ENCODE measurements around the gene CSNK1A1L.

Gene CSNK1A1L

GRCh38 chr13:37091835-37092234, 13.6 kb downstream of the CSNK1A1L start:
- Histone ChIP-seq H3K27ac (no peak overlapping the region), H3K4me1 (peaks cover 0 to 10% (median 0%) of the 10 kb centered on the region in 10 experiments; a peak in 3 of 20 replicates), H3K9me3 (replicated peaks in 1 of 11) (no peaks in the 10 kb centered on the region), H3K36me3 (no peaks in the 10 kb centered on the region), H3K27me3 (no peaks in the 10 kb centered on the region), H3K4me3 (no peak overlapping the region), H4K20me1 (no peaks in the 10 kb centered on the region), H3K9ac (no peak overlapping the region), H3K4me2 (no peak overlapping the region)
- TF ChIP-seq Cebpa-rat (IDR thresholded peaks at IDR 0.05) = no peak

- H4K20me1 ChIP-seq = no peaks in the 10 kb centered on the region
- H3K4me3 ChIP-seq = no peak overlapping the region
- H3K4me1 ChIP-seq = peaks cover 0 to 10% (median 0%) of the 10 kb centered on the region in 10 experiments; a peak in 3 of 20 replicates
- H3K9ac ChIP-seq = no peak overlapping the region
- TF ChIP-seq Cebpa-rat (IDR thresholded peaks at IDR 0.05) = no peak
- no peaks in the 10 kb centered on the region for H3K9me3 ChIP-seq (replicated peaks in 1 of 11)
- H3K27me3 ChIP-seq = no peaks in the 10 kb centered on the region
- H3K4me2 ChIP-seq = no peak overlapping the region
- H3K27ac ChIP-seq = no peak overlapping the region
- H3K36me3 ChIP-seq = no peaks in the 10 kb centered on the region
Measured at GRCh38 chr13:37090912-37091311, 14.6 kb downstream of the CSNK1A1L start.

- no peaks in the 10 kb centered on the region for H3K27me3 ChIP-seq
- peaks cover 0 to 10% (median 0%) of the 10 kb centered on the region in 10 experiments; a peak in 3 of 20 replicates for H3K4me1 ChIP-seq
- H3K9ac ChIP-seq = no peak overlapping the region
- H3K27ac ChIP-seq = no peak overlapping the region
- H3K4me3 ChIP-seq = no peak overlapping the region
- no peaks in the 10 kb centered on the region for H4K20me1 ChIP-seq
- no peak for TF ChIP-seq Cebpa-rat (IDR thresholded peaks at IDR 0.05)
- H3K36me3 ChIP-seq = no peaks in the 10 kb centered on the region
- H3K4me2 ChIP-seq = no peak overlapping the region
- H3K9me3 ChIP-seq (replicated peaks in 1 of 11) = no peaks in the 10 kb centered on the region
Measured at GRCh38 chr13:37089495-37089894, 16.0 kb downstream of the CSNK1A1L start.

GRCh38 chr13:37087486-37087885, 18.0 kb downstream of the CSNK1A1L start:
- Histone ChIP-seq H3K4me2 (peak overlapping the region in 3 of 11 experiments; percentile 6 to 21 (median 14); a peak in 3 of 22 replicates), H3K36me3 (no peaks in the 10 kb centered on the region), H3K9ac (no peak overlapping the region), H3K27ac (no peak overlapping the region), H3K27me3 (no peaks in the 10 kb centered on the region), H3K9me3 (replicated peaks in 1 of 11) (no peaks in the 10 kb centered on the region), H4K20me1 (no peaks in the 10 kb centered on the region), H3K4me3 (no peak overlapping the region), H3K4me1 (peaks cover 0 to 10% (median 0%) of the 10 kb centered on the region in 10 experiments; a peak in 3 of 20 replicates)
- TF ChIP-seq Cebpa-rat (IDR thresholded peaks at IDR 0.05) = no peak

- no peak overlapping the region for H3K4me2 ChIP-seq
- TF ChIP-seq Cebpa-rat (IDR thresholded peaks at IDR 0.05) = no peak
Measured at GRCh38 chr13:37085606-37086005, 19.9 kb downstream of the CSNK1A1L start.

GRCh38 chr13:37076818-37077217, 28.6 kb downstream of the CSNK1A1L start:
- H4K20me1 ChIP-seq = no peaks in the 10 kb centered on the region
- no peaks in the 10 kb centered on the region for H3K9me3 ChIP-seq (replicated peaks in 1 of 11)
- no peak for TF ChIP-seq Cebpa-rat (IDR thresholded peaks at IDR 0.05)
- H3K27ac ChIP-seq = no peak overlapping the region
- H3K4me3 ChIP-seq = no peak overlapping the region
- no peaks in the 10 kb centered on the region for H3K36me3 ChIP-seq
- H3K9ac ChIP-seq = no peak overlapping the region
- H3K4me1 ChIP-seq = no peaks in the 10 kb centered on the region
- no peak overlapping the region for H3K4me2 ChIP-seq
- H3K27me3 ChIP-seq = no peaks in the 10 kb centered on the region

More at GRCh38 chr13:37085606-37086005, 19.9 kb downstream of the CSNK1A1L start:
- Histone ChIP-seq H3K27me3 (no peaks in the 10 kb centered on the region), H3K36me3 (no peaks in the 10 kb centered on the region), H3K27ac (no peak overlapping the region), H3K9ac (no peak overlapping the region), H4K20me1 (no peaks in the 10 kb centered on the region), H3K4me3 (no peak overlapping the region), H3K4me1 (peaks cover 0 to 10% (median 0%) of the 10 kb centered on the region in 10 experiments; a peak in 3 of 20 replicates), H3K9me3 (replicated peaks in 1 of 11) (no peaks in the 10 kb centered on the region)

GRCh38 chr13:37075164-37075563, 30.3 kb downstream of the CSNK1A1L start:
- no peak for TF ChIP-seq Cebpa-rat (IDR thresholded peaks at IDR 0.05)
- Histone ChIP-seq H3K4me2 (no peak overlapping the region), H3K36me3 (no peaks in the 10 kb centered on the region), H3K4me1 (peaks cover 0 to 3% (median 2%) of the 10 kb centered on the region in 10 experiments; a peak in 12 of 20 replicates), H3K9ac (no peak overlapping the region), H3K27me3 (0 out of 22 replicates have a peak, but pooled peaks cover 0 to 4% (median 0%) of the 10 kb centered on the region in 11 experiments), H3K27ac (no peak overlapping the region), H4K20me1 (no peaks in the 10 kb centered on the region), H3K4me3 (no peak overlapping the region), H3K9me3 (replicated peaks in 1 of 11) (no peaks in the 10 kb centered on the region)

GRCh38 chr13:37074703-37075102, 30.8 kb downstream of the CSNK1A1L start:
- Histone ChIP-seq H4K20me1 (no peaks in the 10 kb centered on the region), H3K4me1 (peaks cover 1 to 8% (median 6%) of the 10 kb centered on the region in 10 experiments; a peak in 18 of 20 replicates), H3K27me3 (0 out of 22 replicates have a peak, but pooled peaks cover 0 to 4% (median 0%) of the 10 kb centered on the region in 11 experiments), H3K9ac (no peak overlapping the region), H3K4me3 (no peak overlapping the region), H3K36me3 (no peaks in the 10 kb centered on the region), H3K9me3 (replicated peaks in 1 of 11) (no peaks in the 10 kb centered on the region), H3K27ac (no peak overlapping the region), H3K4me2 (no peak overlapping the region)
- TF ChIP-seq Cebpa-rat (IDR thresholded peaks at IDR 0.05) = no peak

- no peak overlapping the region for H3K4me2 ChIP-seq
- H3K9me3 ChIP-seq (replicated peaks in 1 of 11) = no peaks in the 10 kb centered on the region
- H3K9ac ChIP-seq = no peak overlapping the region
- 0 out of 22 replicates have a peak, but pooled peaks cover 0 to 4% (median 0%) of the 10 kb centered on the region in 11 experiments for H3K27me3 ChIP-seq
- no peak for TF ChIP-seq Cebpa-rat (IDR thresholded peaks at IDR 0.05)
- H3K4me1 ChIP-seq = peaks cover 8 to 19% (median 13%) of the 10 kb centered on the region in 10 experiments; a peak in 19 of 20 replicates
- H4K20me1 ChIP-seq = no peaks in the 10 kb centered on the region
- H3K4me3 ChIP-seq = no peak overlapping the region
- H3K27ac ChIP-seq = no peak overlapping the region
- no peaks in the 10 kb centered on the region for H3K36me3 ChIP-seq
Measured at GRCh38 chr13:37072024-37072423, 33.4 kb downstream of the CSNK1A1L start.

- no peak overlapping the region for H3K4me3 ChIP-seq
- no peak for TF ChIP-seq Cebpa-rat (IDR thresholded peaks at IDR 0.05)
- H4K20me1 ChIP-seq = no peaks in the 10 kb centered on the region
- H3K27me3 ChIP-seq = 0 out of 22 replicates have a peak, but pooled peaks cover 0 to 4% (median 0%) of the 10 kb centered on the region in 11 experiments
- no peaks in the 10 kb centered on the region for H3K36me3 ChIP-seq
- no peaks in the 10 kb centered on the region for H3K9me3 ChIP-seq (replicated peaks in 1 of 11)
- H3K4me2 ChIP-seq = no peak overlapping the region
- H3K9ac ChIP-seq = no peak overlapping the region
- no peak overlapping the region for H3K27ac ChIP-seq
- H3K4me1 ChIP-seq = peaks cover 8 to 19% (median 13%) of the 10 kb centered on the region in 10 experiments; a peak in 19 of 20 replicates
Measured at GRCh38 chr13:37070956-37071355, 34.5 kb downstream of the CSNK1A1L start.
